ENCODE data around the gene C14orf180. TPM values are rescaled to one million over a fixed set of nuclear protein-coding genes. Genes with fewer than 3 reads are reported as not detected.

Gene C14orf180
- total and polyA plus RNA-seq, 5 donors = 56.5 to 153 (median 107) TPM

DNA sequence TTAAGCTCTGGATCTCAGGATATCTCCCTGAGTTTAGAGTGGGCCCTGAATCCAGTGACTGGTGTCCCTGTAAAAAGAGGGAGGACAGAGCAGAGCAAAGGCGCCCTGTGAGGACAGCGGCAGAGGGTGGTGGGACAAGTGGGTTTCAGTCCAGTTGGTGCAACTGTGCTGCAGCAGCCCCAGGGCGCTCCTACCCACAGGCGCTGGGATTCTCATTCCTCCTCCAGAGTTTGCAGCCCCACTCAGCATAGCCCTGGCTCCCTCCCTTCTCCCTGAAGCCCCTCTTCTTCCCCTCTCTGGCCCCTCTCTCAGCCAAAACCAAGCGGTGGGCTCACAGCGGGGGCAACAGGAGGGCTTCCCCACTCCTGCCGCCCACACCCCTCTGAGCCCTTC is 23.4 kb downstream of the C14orf180 start:
- no peaks in the 10 kb centered on the region for H3K4me1 ChIP-seq (ENCODE audit: control insufficient read depth, insufficient read depth, low read length)
- ATAC-seq = no peak
- DNase-seq = no peak
- no peak overlapping the region for H3K27ac ChIP-seq (ENCODE audit: low read length)
- no peaks in the 10 kb centered on the region for H3K9me3 ChIP-seq (ENCODE audit: control insufficient read depth, low read length)
- intact Hi-C loops (cut with DNase I) = no loop called here
- no peak overlapping the region for H3K4me3 ChIP-seq (ENCODE audit: low read length)
- WGBS = 85% methylated on average over 7 of the region's 7 CpGs
- H3K27me3 ChIP-seq (ENCODE audit: control insufficient read depth, insufficient read depth) = no peaks in the 10 kb centered on the region

DNA sequence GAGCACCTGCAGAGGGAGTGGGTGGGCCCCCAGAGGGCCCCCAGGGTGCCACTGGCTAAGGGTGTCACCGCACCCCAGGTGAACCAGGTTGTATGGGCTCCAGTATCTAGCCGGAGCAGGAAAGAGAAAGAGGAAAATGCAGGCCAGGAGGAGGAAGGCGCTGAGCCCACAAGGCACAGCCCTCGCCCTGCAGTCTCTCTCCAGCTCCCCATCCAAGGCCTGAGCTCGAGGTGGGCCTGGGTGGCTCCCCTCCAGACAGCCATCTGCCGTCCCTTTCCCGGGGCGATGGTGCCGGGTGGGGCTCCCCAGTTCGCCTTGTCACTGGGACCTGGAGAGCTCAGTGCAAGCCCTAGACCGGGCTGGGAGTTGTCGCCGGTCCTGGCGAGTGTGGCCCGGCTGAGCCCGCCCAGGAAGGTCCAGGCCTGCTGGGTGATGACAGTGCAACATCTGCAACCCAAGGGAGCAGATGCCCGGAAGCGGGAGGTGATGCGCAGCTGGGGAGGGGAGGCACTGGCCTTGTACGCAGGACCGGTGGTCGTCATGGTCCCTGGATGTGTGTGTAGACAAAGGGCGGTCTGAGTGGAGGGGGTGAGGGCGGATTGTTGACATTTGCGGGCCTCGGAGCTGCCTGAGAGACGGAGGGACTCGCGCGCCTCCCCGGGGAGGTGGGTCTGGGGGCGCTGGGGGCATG is 24.3 kb downstream of the C14orf180 start:
- Histone ChIP-seq H3K27ac (ENCODE audit: low read length) (no peak overlapping the region), H3K27me3 (ENCODE audit: control insufficient read depth, insufficient read depth) (no peaks in the 10 kb centered on the region), H3K4me1 (ENCODE audit: control insufficient read depth, insufficient read depth, low read length) (no peaks in the 10 kb centered on the region), H3K4me3 (ENCODE audit: low read length) (no peak overlapping the region), H3K9me3 (ENCODE audit: control insufficient read depth, low read length) (no peaks in the 10 kb centered on the region)
- no peak for ATAC-seq
- 31% methylated on average over 32 of the region's 32 CpGs for WGBS
- intact Hi-C loops (cut with DNase I) = no loop called here
- DNase-seq = peak in 2 of 3 donors; percentile 45 to 54

DNA sequence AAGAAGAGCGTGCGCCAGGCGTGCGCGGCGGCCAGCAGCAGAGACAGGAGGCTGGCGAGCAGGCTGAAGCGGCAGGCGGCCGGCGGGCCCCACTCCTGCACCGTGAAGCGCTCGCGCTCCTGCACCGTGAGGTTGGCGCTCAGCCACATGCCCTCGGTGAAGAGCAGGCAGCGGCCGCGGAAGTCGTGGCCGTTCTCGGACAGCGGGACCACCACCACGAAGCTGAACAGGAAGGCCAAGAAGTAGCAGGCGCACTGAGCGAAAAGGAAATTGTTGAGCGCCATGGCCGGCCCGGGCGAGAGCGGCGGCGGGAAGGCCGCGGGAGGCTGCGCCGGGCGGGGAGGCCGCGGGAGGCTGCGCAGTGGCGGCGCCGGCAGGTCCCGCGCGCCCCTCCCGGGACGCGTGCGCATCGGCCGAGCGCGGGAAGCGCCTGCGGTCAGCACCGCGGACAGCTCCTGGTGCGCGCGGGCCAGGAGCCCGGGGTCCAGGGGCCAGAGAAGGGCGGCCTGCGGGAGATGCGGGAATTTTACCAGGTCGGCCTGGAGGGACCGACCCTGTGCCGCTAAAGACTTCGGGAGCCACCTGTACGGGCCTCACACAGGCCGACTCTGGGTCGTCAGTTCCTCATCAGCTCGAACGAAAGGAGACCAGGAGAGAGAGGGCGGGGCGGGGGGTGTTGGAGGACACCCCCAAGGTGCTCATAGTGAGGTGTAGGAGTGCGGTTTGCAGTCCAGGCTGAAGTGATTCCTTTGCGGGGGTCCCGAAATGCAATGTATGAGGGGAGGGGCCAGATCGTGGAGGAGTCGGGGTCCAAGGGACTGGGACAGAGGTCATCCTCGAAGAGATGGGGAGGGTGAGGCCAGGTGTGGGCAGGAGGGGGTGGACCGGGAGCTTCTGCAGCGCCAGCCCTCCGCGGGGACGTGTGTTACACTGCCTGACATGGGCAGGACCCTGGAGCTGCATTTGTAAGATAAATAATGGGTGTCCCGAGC is 25.2 kb downstream of the C14orf180 start, which contains the start of gene TMEM179:
Gene TMEM179 (minus strand): TSS at position 315 of the 992 bp plus-strand sequence. CDS start 31 bp downstream, at position 284.
- WGBS = 6% methylated on average over 91 of the region's 91 CpGs
- Histone ChIP-seq H3K27ac (ENCODE audit: low read length) (no peak within 1 kb of the TSS), H3K27me3 (ENCODE audit: control insufficient read depth, insufficient read depth) (no peaks in the 10 kb centered on the region), H3K4me3 (ENCODE audit: low read length) (peak within 1 kb of the TSS; percentile 17), H3K9me3 (ENCODE audit: control insufficient read depth, low read length) (no peaks in the 10 kb centered on the region), H3K4me1 (ENCODE audit: control insufficient read depth, insufficient read depth, low read length) (no peaks in the 10 kb centered on the region)
- ATAC-seq = peak; percentile 55 to 67
- intact Hi-C loops (cut with DNase I) = no loop called here
- DNase-seq = peak in 2 of 3 donors; percentile 55 to 69

DNA sequence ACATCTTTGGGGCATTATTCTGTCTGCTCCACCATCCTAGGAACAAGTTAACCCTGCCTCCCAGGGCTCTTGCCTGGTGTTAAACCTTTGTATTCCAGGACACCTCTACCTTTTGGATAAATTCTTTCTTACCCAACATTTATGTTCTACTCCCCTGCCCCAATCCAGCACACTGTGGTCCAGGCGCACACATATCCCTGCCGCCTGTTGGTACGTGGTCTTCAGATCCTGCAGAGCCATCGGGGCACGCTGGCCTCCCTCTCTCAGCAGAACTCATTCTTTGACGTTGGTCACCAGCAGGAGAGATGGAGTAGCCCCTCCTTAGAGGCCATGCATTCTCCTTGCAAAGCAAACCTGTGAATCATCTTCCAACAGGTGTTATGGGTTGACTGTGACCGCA is 30.1 kb downstream of the C14orf180 start:
- H3K27me3 ChIP-seq (ENCODE audit: control insufficient read depth, insufficient read depth) = no peaks in the 10 kb centered on the region
- no peaks in the 10 kb centered on the region for H3K9me3 ChIP-seq (ENCODE audit: control insufficient read depth, low read length)
- no peak overlapping the region for H3K27ac ChIP-seq (ENCODE audit: low read length)
- H3K4me1 ChIP-seq (ENCODE audit: control insufficient read depth, insufficient read depth, low read length) = no peaks in the 10 kb centered on the region
- ATAC-seq (no peak), DNase-seq (no peak)
- intact Hi-C loops (cut with DNase I) = no loop called here
- 79% methylated on average over 7 of the region's 7 CpGs for WGBS
- no peak overlapping the region for H3K4me3 ChIP-seq (ENCODE audit: low read length)

DNA sequence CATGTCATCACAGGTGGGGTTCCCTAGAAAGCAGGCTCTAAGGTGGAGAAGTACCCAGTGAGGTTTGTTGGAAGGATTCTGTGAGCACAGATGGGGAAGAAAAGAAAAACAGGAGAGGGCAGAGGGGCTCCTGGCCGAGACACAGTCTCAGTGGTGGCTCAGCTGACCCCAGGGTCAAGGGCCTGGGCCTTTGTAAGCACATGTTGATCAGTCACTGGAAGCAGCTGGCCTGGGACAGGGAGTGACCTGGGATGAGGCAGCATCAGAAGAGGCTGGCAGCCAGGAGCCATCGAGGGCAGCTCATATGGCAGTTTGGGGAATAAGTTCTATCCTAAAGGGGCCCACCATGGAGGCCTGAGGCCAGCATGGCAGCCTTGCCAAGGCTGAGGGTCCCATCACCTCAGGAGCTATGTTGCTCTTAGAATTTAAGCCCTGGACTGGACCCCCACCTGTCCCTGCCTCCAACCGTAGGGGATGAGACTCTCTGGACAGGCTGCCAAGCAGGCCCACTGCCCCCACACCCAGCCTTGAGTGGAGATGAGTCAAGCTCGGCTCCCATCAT is 31.3 kb downstream of the C14orf180 start:
- DNase-seq (no peak), ATAC-seq (no peak)
- WGBS = 76% methylated on average over 4 of the region's 4 CpGs
- no peak overlapping the region for H3K4me3 ChIP-seq (ENCODE audit: low read length)
- intact Hi-C loops (cut with DNase I) = no loop called here
- H3K4me1 ChIP-seq (ENCODE audit: control insufficient read depth, insufficient read depth, low read length) = no peaks in the 10 kb centered on the region
- H3K27ac ChIP-seq (ENCODE audit: low read length) = no peak overlapping the region
- no peaks in the 10 kb centered on the region for H3K9me3 ChIP-seq (ENCODE audit: control insufficient read depth, low read length)
- H3K27me3 ChIP-seq (ENCODE audit: control insufficient read depth, insufficient read depth) = no peaks in the 10 kb centered on the region

DNA sequence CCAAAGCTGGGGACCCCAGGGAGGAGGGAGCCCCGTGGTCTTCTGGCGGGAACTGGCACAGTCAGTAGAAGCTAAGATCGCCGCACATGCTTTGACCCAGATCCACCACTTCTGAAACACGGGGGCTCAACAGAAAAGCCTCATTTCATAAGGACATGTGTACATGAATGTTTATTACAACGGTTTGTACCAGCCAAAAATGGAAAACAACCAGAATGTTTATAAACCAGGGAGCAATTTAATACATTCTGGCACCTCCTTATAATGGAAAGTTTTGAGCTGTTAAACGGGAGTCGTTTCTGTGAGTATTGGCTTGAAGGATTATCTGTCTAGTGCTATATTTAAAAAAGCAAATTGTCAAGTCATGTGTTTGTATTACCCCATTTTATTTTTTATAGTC is 32.3 kb downstream of the C14orf180 start:
- Histone ChIP-seq H3K4me3 (ENCODE audit: low read length) (no peak overlapping the region), H3K27ac (ENCODE audit: low read length) (no peak overlapping the region), H3K27me3 (ENCODE audit: control insufficient read depth, insufficient read depth) (no peaks in the 10 kb centered on the region), H3K4me1 (ENCODE audit: control insufficient read depth, insufficient read depth, low read length) (no peaks in the 10 kb centered on the region), H3K9me3 (ENCODE audit: control insufficient read depth, low read length) (no peaks in the 10 kb centered on the region)
- intact Hi-C loops (cut with DNase I) = no loop called here
- ATAC-seq (no peak), DNase-seq (no peak)
- 64% methylated on average over 8 of the region's 8 CpGs for WGBS

DNA sequence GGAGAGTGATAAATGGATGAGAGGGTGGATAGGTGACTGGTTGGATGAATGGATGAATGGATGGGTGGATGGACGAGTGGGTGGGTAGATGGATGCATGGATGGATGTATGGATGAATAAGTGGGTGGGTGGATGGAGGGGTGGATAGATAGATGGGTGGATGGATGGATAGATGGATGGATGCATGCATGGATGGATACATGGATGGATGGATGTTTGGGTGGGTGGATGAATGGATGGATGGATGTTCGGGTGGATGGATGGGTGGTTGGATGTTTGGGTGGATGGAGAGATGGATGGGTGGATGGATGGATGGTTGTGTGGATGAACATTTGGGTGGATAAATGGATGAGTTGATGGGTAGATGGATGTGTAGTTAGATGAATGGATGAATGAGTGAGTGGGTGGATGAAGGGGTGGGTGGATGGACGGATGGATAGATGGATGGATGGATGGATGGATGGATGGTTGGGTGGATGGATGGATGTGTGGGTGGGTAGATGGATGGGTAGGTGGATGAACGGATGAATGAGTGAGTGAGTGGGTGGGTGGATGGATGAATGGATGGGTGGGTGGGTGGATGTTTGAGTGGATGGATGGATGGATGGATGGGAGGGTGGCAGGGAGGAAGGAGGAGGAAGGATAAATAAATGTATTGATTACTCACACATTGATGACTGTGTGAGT is 34.7 kb downstream of the C14orf180 start:
- no peak for ATAC-seq
- no peak overlapping the region for H3K4me3 ChIP-seq (ENCODE audit: low read length)
- no peak for DNase-seq
- no peaks in the 10 kb centered on the region for H3K4me1 ChIP-seq (ENCODE audit: control insufficient read depth, insufficient read depth, low read length)
- no peaks in the 10 kb centered on the region for H3K9me3 ChIP-seq (ENCODE audit: control insufficient read depth, low read length)
- no peak overlapping the region for H3K27ac ChIP-seq (ENCODE audit: low read length)
- H3K27me3 ChIP-seq (ENCODE audit: control insufficient read depth, insufficient read depth) = no peaks in the 10 kb centered on the region
- WGBS = 51% methylated on average over 4 of the region's 4 CpGs
- intact Hi-C loops (cut with DNase I) = no loop called here

DNA sequence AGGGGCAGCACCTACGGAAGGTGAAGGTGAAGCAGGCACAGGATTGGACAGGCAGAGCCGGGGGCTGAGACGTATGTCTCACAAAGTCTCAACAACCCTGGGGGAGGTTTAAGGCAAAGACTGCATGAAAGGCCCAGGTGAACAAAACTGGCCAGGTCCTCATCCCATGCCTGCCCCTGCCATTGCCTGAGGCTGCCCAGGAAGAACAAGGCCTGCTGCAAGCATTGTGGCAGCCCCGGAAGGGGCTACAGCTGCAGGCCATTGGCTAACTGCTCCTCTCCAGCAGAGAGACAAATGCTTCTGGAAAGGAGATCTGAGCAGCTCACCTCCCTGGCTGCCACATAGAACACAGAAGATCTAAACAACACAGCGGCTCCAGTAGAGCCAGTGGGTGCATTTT is 45.4 kb downstream of the C14orf180 start:
- DNase-seq (no peak), ATAC-seq (no peak)
- Histone ChIP-seq H3K9me3 (ENCODE audit: control insufficient read depth, low read length) (peaks cover 4% of the 10 kb centered on the region), H3K4me3 (ENCODE audit: low read length) (no peak overlapping the region), H3K27ac (ENCODE audit: low read length) (no peak overlapping the region), H3K27me3 (ENCODE audit: control insufficient read depth, insufficient read depth) (no peaks in the 10 kb centered on the region), H3K4me1 (ENCODE audit: control insufficient read depth, insufficient read depth, low read length) (no peaks in the 10 kb centered on the region)
- WGBS = 54% methylated on average over 5 of the region's 5 CpGs
- intact Hi-C loops (cut with DNase I) = no loop called here

DNA sequence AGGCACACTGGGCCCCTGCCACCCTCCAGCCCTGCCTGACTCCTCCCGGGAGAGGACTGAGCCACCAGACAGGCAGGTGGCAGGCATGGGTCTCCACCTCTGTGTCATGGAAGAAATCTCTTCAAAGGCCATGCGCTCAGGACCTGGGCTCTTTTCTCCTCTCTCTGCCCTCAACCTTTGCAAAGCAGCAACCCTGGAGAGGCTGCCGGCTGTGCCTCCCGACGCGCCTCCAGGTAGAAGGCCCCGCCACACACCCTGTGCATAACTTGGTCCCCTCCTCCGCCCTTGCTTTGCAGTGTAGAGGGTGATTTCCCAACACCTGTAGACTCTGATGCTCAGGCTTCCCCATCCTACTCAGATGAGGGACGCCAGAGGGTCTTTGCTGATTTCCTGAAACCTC is 53.2 kb downstream of the C14orf180 start:
- H3K4me1 ChIP-seq (ENCODE audit: control insufficient read depth, insufficient read depth, low read length) = no peaks in the 10 kb centered on the region
- no peak overlapping the region for H3K4me3 ChIP-seq (ENCODE audit: low read length)
- H3K9me3 ChIP-seq (ENCODE audit: control insufficient read depth, low read length) = peaks cover 4% of the 10 kb centered on the region
- H3K27me3 ChIP-seq (ENCODE audit: control insufficient read depth, insufficient read depth) = no peaks in the 10 kb centered on the region
- no peak overlapping the region for H3K27ac ChIP-seq (ENCODE audit: low read length)
- intact Hi-C loops (cut with DNase I) = loop anchor here in 2 of 4 donors (10.0 kb wide), 2 partner anchors 498 to 548 kb away; partner anchors contain the start of genes ASPG (in 1 of the 2) and KIF26A (in 1 of the 2)
- no peak for DNase-seq
- 82% methylated on average over 9 of the region's 9 CpGs for WGBS
- no peak for ATAC-seq

DNA sequence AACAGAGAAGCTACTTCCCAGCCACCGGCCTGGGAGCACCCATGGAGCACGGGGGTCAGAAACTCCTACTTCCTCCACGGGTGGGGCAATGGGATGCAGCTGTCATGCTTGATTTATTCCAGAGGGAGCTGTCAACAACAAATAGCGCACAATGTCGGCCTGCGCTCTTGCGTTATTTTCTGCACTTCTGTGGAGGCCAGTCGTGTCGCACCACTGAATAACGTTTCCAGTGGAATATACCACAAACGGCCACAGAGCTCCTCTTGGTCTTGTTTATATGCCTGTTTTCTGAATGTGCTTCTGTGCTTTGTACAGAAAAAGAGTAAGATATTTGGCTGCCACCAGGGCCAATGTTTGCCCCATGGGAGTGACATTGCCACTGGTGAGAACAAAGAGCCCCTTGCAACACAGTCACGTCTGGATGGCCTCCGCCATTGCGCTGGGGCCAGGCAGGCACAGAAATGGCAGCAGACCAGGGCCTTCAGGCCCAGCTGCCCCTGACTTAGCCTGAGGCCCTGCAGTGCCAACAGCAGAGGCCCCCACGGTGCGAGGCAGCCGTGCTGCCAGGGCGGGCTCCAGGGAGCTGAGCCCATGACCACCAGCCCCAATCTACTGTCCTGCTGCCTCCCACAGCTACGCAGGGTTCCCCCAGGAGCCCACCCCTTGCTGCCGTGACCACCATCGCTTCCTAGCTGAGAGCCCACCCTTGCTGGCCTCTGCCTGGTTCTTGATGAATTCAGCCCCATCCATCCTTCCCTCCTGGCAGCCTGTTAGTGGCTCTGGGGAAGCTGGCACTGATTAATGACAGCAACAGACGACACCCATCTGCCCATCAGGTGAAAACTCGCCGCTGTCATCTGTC is 53.9 kb downstream of the C14orf180 start:
- H3K4me3 ChIP-seq (ENCODE audit: low read length) = no peak overlapping the region
- WGBS = 68% methylated on average over 24 of the region's 24 CpGs
- ATAC-seq = no peak
- H3K27me3 ChIP-seq (ENCODE audit: control insufficient read depth, insufficient read depth) = no peaks in the 10 kb centered on the region
- H3K27ac ChIP-seq (ENCODE audit: low read length) = no peak overlapping the region
- no peak for DNase-seq
- intact Hi-C loops (cut with DNase I) = loop anchor here in 2 of 4 donors (10.0 kb wide), 2 partner anchors 499 to 549 kb away; partner anchors contain the start of genes ASPG (in 1 of the 2) and KIF26A (in 1 of the 2)
- H3K9me3 ChIP-seq (ENCODE audit: control insufficient read depth, low read length) = peaks cover 4% of the 10 kb centered on the region
- no peaks in the 10 kb centered on the region for H3K4me1 ChIP-seq (ENCODE audit: control insufficient read depth, insufficient read depth, low read length)
